ENCODE data around the gene OR8H1. TPM values are rescaled to one million over a fixed set of nuclear protein-coding genes. Genes with fewer than 3 reads are reported as not detected.

OR8H1 gene, protein sequence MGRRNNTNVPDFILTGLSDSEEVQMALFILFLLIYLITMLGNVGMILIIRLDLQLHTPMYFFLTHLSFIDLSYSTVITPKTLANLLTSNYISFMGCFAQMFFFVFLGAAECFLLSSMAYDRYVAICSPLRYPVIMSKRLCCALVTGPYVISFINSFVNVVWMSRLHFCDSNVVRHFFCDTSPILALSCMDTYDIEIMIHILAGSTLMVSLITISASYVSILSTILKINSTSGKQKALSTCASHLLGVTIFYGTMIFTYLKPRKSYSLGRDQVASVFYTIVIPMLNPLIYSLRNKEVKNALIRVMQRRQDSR
- total RNA-seq: not detected

GRCh38 chr11:56292154-56292553 is at the start of gene OR8H1:
Gene OR8H1 (minus strand): TSS chr11:56292254. CDS start chr11:56291062, 1,192 bp downstream.
- no peaks in the 10 kb centered on the region for H3K36me3 ChIP-seq (ENCODE audit: control insufficient read depth in 3 of 3, insufficient read depth in 3 of 3, low read length in 3 of 3)
- no peaks in the 10 kb centered on the region for H3K4me1 ChIP-seq (ENCODE audit: control insufficient read depth in 3 of 3, insufficient read depth in 3 of 3, low read length in 3 of 3)
- H3K27me3 ChIP-seq (ENCODE audit: control insufficient read depth in 3 of 3, insufficient read depth in 3 of 3, low read length in 3 of 3): no peaks in the 10 kb centered on the region
- no peak within 1 kb of the TSS for H3K27ac ChIP-seq (ENCODE audit: low read depth, low read length)
- no peak within 1 kb of the TSS for H3K4me3 ChIP-seq (ENCODE audit: low read length in 3 of 3)
- no peak within 1 kb of the TSS for H3K9ac ChIP-seq (ENCODE audit: low read depth in 1 of 3, low read length in 3 of 3)
- H3K9me3 ChIP-seq (ENCODE audit: control insufficient read depth in 3 of 3, low read length in 3 of 3): no peaks in the 10 kb centered on the region

GRCh38 chr11:56340289-56340688 is 48.2 kb upstream of the OR8H1 start:
- no peak overlapping the region for H3K4me3 ChIP-seq (ENCODE audit: low read length in 3 of 3)
- H3K27ac ChIP-seq (ENCODE audit: low read depth, low read length): no peak overlapping the region
- H3K9me3 ChIP-seq (ENCODE audit: control insufficient read depth in 3 of 3, low read length in 3 of 3): no peaks in the 10 kb centered on the region
- no peaks in the 10 kb centered on the region for H3K36me3 ChIP-seq (ENCODE audit: control insufficient read depth in 3 of 3, insufficient read depth in 3 of 3, low read length in 3 of 3)
- no peaks in the 10 kb centered on the region for H3K27me3 ChIP-seq (ENCODE audit: control insufficient read depth in 3 of 3, insufficient read depth in 3 of 3, low read length in 3 of 3)
- H3K4me1 ChIP-seq (ENCODE audit: control insufficient read depth in 3 of 3, insufficient read depth in 3 of 3, low read length in 3 of 3): no peaks in the 10 kb centered on the region
- H3K9ac ChIP-seq (ENCODE audit: low read depth in 1 of 3, low read length in 3 of 3): no peak overlapping the region

DNA sequence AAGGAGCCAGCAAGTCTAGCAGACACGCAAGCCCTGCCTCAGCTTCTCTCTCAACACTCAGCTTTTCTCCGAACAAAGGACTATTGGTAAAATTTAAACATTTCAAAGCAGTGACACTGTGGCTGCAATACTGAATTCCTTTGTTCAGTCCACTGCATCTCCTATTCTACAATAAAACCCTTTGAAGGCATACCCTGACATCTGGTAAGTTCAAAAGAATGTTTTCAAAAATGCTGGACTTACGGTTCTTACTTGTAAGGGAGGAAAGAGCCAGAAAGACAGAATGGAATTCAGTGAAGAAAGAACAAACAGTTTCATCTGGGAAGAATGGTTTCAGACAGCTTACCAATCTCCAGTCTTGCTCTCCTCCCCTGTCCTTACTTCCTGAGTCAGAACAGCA is 41.1 kb upstream of the OR8H1 start:
- Histone ChIP-seq H3K27me3 (ENCODE audit: control insufficient read depth in 3 of 3, insufficient read depth in 3 of 3, low read length in 3 of 3) (no peaks in the 10 kb centered on the region), H3K36me3 (ENCODE audit: control insufficient read depth in 3 of 3, insufficient read depth in 3 of 3, low read length in 3 of 3) (no peaks in the 10 kb centered on the region), H3K4me1 (ENCODE audit: control insufficient read depth in 3 of 3, insufficient read depth in 3 of 3, low read length in 3 of 3) (no peaks in the 10 kb centered on the region), H3K9ac (ENCODE audit: low read depth in 1 of 3, low read length in 3 of 3) (no peak overlapping the region), H3K27ac (ENCODE audit: low read depth, low read length) (no peak overlapping the region), H3K9me3 (ENCODE audit: control insufficient read depth in 3 of 3, low read length in 3 of 3) (no peaks in the 10 kb centered on the region), H3K4me3 (ENCODE audit: low read length in 3 of 3) (no peak overlapping the region)

DNA sequence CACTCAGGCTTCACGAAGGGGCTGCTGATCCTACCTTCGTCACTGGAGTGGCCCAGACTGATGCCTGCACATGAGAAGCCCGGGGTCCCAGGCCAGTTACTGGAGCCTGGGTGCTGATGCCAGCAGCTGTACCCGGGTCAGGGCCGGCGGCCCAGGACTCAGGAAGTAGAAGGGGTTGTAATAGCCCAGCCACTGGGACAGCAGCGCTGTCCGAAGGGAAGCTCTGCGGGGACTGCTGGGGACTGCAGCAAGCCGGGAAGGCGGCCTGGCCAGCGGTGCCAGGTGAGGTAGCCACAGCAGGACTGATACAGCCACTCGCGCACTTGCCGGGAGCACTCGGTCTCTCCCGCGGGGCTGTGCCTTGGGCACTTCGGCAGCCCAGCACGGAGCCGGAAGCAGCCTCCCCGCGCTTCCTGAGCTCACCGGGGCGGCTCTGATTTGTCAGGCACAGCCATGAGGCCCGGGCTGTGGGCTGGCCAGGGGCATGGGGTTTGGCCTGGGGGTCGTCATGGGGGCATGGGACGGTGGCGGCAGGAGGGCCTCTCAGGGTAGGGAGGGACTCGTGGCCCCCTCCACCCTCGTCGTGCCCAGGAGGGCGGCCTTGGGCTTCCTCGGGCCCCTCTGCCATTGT is 39.9 kb upstream of the OR8H1 start:
- no peak overlapping the region for H3K9ac ChIP-seq (ENCODE audit: low read depth in 1 of 3, low read length in 3 of 3)
- H3K4me1 ChIP-seq (ENCODE audit: control insufficient read depth in 3 of 3, insufficient read depth in 3 of 3, low read length in 3 of 3): no peaks in the 10 kb centered on the region
- no peak overlapping the region for H3K27ac ChIP-seq (ENCODE audit: low read depth, low read length)
- H3K36me3 ChIP-seq (ENCODE audit: control insufficient read depth in 3 of 3, insufficient read depth in 3 of 3, low read length in 3 of 3): no peaks in the 10 kb centered on the region
- H3K4me3 ChIP-seq (ENCODE audit: low read length in 3 of 3): no peak overlapping the region
- H3K9me3 ChIP-seq (ENCODE audit: control insufficient read depth in 3 of 3, low read length in 3 of 3): no peaks in the 10 kb centered on the region
- no peaks in the 10 kb centered on the region for H3K27me3 ChIP-seq (ENCODE audit: control insufficient read depth in 3 of 3, insufficient read depth in 3 of 3, low read length in 3 of 3)

GRCh38 chr11:56314844-56315243 is 22.8 kb upstream of the OR8H1 start, which contains the start of gene OR8K3:
Gene OR8K3 (plus strand): TSS chr11:56315144. CDS start chr11:56318307, 3,163 bp downstream.
- Histone ChIP-seq H3K27ac (ENCODE audit: low read depth, low read length) (no peak within 1 kb of the TSS), H3K4me3 (ENCODE audit: low read length in 3 of 3) (no peak within 1 kb of the TSS), H3K9ac (ENCODE audit: low read depth in 1 of 3, low read length in 3 of 3) (no peak within 1 kb of the TSS), H3K36me3 (ENCODE audit: control insufficient read depth in 3 of 3, insufficient read depth in 3 of 3, low read length in 3 of 3) (no peaks in the 10 kb centered on the region), H3K27me3 (ENCODE audit: control insufficient read depth in 3 of 3, insufficient read depth in 3 of 3, low read length in 3 of 3) (no peaks in the 10 kb centered on the region), H3K9me3 (ENCODE audit: control insufficient read depth in 3 of 3, low read length in 3 of 3) (no peaks in the 10 kb centered on the region), H3K4me1 (ENCODE audit: control insufficient read depth in 3 of 3, insufficient read depth in 3 of 3, low read length in 3 of 3) (no peaks in the 10 kb centered on the region)

GRCh38 chr11:56307836-56308235 is 15.8 kb upstream of the OR8H1 start:
- Histone ChIP-seq H3K4me3 (ENCODE audit: low read length in 3 of 3) (no peak overlapping the region), H3K9me3 (ENCODE audit: control insufficient read depth in 3 of 3, low read length in 3 of 3) (no peaks in the 10 kb centered on the region), H3K4me1 (ENCODE audit: control insufficient read depth in 3 of 3, insufficient read depth in 3 of 3, low read length in 3 of 3) (no peaks in the 10 kb centered on the region), H3K27ac (ENCODE audit: low read depth, low read length) (no peak overlapping the region), H3K36me3 (ENCODE audit: control insufficient read depth in 3 of 3, insufficient read depth in 3 of 3, low read length in 3 of 3) (no peaks in the 10 kb centered on the region), H3K27me3 (ENCODE audit: control insufficient read depth in 3 of 3, insufficient read depth in 3 of 3, low read length in 3 of 3) (no peaks in the 10 kb centered on the region), H3K9ac (ENCODE audit: low read depth in 1 of 3, low read length in 3 of 3) (no peak overlapping the region)

GRCh38 chr11:56296898-56297297 is 4.8 kb upstream of the OR8H1 start:
- no peaks in the 10 kb centered on the region for H3K27me3 ChIP-seq (ENCODE audit: control insufficient read depth in 3 of 3, insufficient read depth in 3 of 3, low read length in 3 of 3)
- H3K27ac ChIP-seq (ENCODE audit: low read depth, low read length): no peak overlapping the region
- no peak overlapping the region for H3K9ac ChIP-seq (ENCODE audit: low read depth in 1 of 3, low read length in 3 of 3)
- H3K4me1 ChIP-seq (ENCODE audit: control insufficient read depth in 3 of 3, insufficient read depth in 3 of 3, low read length in 3 of 3): no peaks in the 10 kb centered on the region
- no peaks in the 10 kb centered on the region for H3K9me3 ChIP-seq (ENCODE audit: control insufficient read depth in 3 of 3, low read length in 3 of 3)
- no peaks in the 10 kb centered on the region for H3K36me3 ChIP-seq (ENCODE audit: control insufficient read depth in 3 of 3, insufficient read depth in 3 of 3, low read length in 3 of 3)
- H3K4me3 ChIP-seq (ENCODE audit: low read length in 3 of 3): no peak overlapping the region

DNA sequence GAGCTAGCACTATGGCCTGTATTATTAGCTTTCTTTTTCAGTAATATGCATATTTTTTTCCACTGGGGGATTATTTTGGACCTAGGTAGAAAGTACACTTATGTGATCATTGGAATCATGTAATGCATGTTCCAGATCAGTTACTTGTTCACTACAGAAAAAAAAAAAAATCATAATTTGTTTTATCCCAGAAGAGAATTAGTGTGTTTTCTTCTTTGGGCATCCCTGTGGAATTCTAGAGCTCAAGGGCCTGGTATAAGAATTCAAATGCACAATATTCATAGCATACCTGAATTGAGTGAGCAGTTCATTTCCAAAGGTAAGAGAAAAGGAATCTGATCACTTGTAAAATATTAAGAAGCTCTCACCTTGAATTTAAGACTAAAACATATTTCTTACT is 18.2 kb downstream of the OR8H1 start, which contains the start of gene OR5T1:
Gene OR5T1 (plus strand): TSS at position 301 of the 400 bp plus-strand sequence. CDS start 1,485 bp downstream, outside the sequence.
- H3K27me3 ChIP-seq (ENCODE audit: control insufficient read depth in 3 of 3, insufficient read depth in 3 of 3, low read length in 3 of 3): no peaks in the 10 kb centered on the region
- H3K36me3 ChIP-seq (ENCODE audit: control insufficient read depth in 3 of 3, insufficient read depth in 3 of 3, low read length in 3 of 3): no peaks in the 10 kb centered on the region
- no peak within 1 kb of the TSS for H3K4me3 ChIP-seq (ENCODE audit: low read length in 3 of 3)
- H3K4me1 ChIP-seq (ENCODE audit: control insufficient read depth in 3 of 3, insufficient read depth in 3 of 3, low read length in 3 of 3): no peaks in the 10 kb centered on the region
- H3K27ac ChIP-seq (ENCODE audit: low read depth, low read length): no peak within 1 kb of the TSS
- no peaks in the 10 kb centered on the region for H3K9me3 ChIP-seq (ENCODE audit: control insufficient read depth in 3 of 3, low read length in 3 of 3)
- H3K9ac ChIP-seq (ENCODE audit: low read depth in 1 of 3, low read length in 3 of 3): no peak within 1 kb of the TSS

- H3K9me3 ChIP-seq (ENCODE audit: control insufficient read depth in 3 of 3, low read length in 3 of 3): no peaks in the 10 kb centered on the region
These were observed 21.0 kb downstream of the OR8H1 start for GRCh38 chr11:56271092-56271491.

GRCh38 chr11:56251954-56252353 is 40.1 kb downstream of the OR8H1 start, which contains the start of gene OR5T3:
Gene OR5T3 (plus strand): TSS chr11:56252254. CDS start chr11:56252254, 0 bp downstream.
- H3K36me3 ChIP-seq (ENCODE audit: control insufficient read depth in 3 of 3, insufficient read depth in 3 of 3, low read length in 3 of 3): no peaks in the 10 kb centered on the region
- H3K9ac ChIP-seq (ENCODE audit: low read depth in 1 of 3, low read length in 3 of 3): no peak within 1 kb of the TSS
- H3K9me3 ChIP-seq (ENCODE audit: control insufficient read depth in 3 of 3, low read length in 3 of 3): no peaks in the 10 kb centered on the region
- no peaks in the 10 kb centered on the region for H3K27me3 ChIP-seq (ENCODE audit: control insufficient read depth in 3 of 3, insufficient read depth in 3 of 3, low read length in 3 of 3)
- no peak within 1 kb of the TSS for H3K27ac ChIP-seq (ENCODE audit: low read depth, low read length)
- H3K4me1 ChIP-seq (ENCODE audit: control insufficient read depth in 3 of 3, insufficient read depth in 3 of 3, low read length in 3 of 3): no peaks in the 10 kb centered on the region
- H3K4me3 ChIP-seq (ENCODE audit: low read length in 3 of 3): no peak within 1 kb of the TSS

More at GRCh38 chr11:56271092-56271491, 21.0 kb downstream of the OR8H1 start:
- no peak overlapping the region for H3K27ac ChIP-seq (ENCODE audit: low read depth, low read length)
- no peak overlapping the region for H3K9ac ChIP-seq (ENCODE audit: low read depth in 1 of 3, low read length in 3 of 3)
- H3K4me3 ChIP-seq (ENCODE audit: low read length in 3 of 3): no peak overlapping the region
- no peaks in the 10 kb centered on the region for H3K36me3 ChIP-seq (ENCODE audit: control insufficient read depth in 3 of 3, insufficient read depth in 3 of 3, low read length in 3 of 3)
- no peaks in the 10 kb centered on the region for H3K27me3 ChIP-seq (ENCODE audit: control insufficient read depth in 3 of 3, insufficient read depth in 3 of 3, low read length in 3 of 3)
- no peaks in the 10 kb centered on the region for H3K4me1 ChIP-seq (ENCODE audit: control insufficient read depth in 3 of 3, insufficient read depth in 3 of 3, low read length in 3 of 3)

Measured in skeletal muscle tissue (tissue), 4 donors.